Measurements from ENCODE around the gene ATF2.

DNA sequence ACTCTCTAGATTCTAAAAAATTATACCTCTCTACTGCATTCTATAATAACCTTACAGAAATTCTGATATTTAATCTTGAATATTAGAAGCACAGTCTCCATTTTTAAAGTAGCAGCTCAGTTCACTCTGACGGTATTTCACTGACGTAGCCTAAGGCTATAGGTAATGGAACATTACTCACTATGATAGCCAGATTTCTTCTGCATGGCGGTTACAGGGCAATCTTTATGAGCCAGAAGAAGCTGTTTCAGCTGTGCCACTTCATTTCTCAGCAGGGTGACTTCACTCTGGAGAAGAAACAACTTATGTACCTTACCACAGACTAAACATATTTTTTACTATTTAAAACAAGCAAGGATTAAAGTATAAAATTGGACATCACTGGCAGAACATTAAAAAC lies 87.5 kb downstream of the ATF2 start:
- TF ChIP-seq POLR2A (IDR thresholded peaks at IDR 0.05; ENCODE audit: low read depth): no peak
- TF ChIP-seq, protein P1, sequence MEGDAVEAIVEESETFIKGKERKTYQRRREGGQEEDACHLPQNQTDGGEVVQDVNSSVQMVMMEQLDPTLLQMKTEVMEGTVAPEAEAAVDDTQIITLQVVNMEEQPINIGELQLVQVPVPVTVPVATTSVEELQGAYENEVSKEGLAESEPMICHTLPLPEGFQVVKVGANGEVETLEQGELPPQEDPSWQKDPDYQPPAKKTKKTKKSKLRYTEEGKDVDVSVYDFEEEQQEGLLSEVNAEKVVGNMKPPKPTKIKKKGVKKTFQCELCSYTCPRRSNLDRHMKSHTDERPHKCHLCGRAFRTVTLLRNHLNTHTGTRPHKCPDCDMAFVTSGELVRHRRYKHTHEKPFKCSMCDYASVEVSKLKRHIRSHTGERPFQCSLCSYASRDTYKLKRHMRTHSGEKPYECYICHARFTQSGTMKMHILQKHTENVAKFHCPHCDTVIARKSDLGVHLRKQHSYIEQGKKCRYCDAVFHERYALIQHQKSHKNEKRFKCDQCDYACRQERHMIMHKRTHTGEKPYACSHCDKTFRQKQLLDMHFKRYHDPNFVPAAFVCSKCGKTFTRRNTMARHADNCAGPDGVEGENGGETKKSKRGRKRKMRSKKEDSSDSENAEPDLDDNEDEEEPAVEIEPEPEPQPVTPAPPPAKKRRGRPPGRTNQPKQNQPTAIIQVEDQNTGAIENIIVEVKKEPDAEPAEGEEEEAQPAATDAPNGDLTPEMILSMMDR (IDR thresholded peaks at IDR 0.05): no peak
- TF ChIP-seq POLR2AphosphoS5 (IDR thresholded peaks at IDR 0.05): no peak
